ENCODE results near the gene GDNF.
A peak's percentile ranks its signal among the peaks of the same experiment; 100 is the strongest.

Gene GDNF

GRCh38 chr5:37860206-37860605, 20.4 kb upstream of the GDNF start:
- POLR2A ChIA-PET: no interaction called here
- CTCF ChIA-PET: interaction anchor here (1.0 to 1.7 kb wide), 4 partner anchors 13 to 332 kb away, joined by 3 to 8 read pairs (median 5); no protein-coding TSS in a partner anchor
- DNase-seq (ENCODE audit: extremely low spot score): no peak
- TF ChIP-seq CTCF (IDR thresholded peaks at IDR 0.05; ENCODE audit: control extremely low read depth, extremely low read depth, low read depth, missing control alignments): no peak

GRCh38 chr5:37859805-37860204, 20.0 kb upstream of the GDNF start:
- peak; percentile 64 for DNase-seq (ENCODE audit: extremely low spot score)
- ChIA-PET POLR2A (no interaction called here), CTCF (interaction anchor here (1.0 to 1.7 kb wide), 6 partner anchors 12 to 333 kb away, joined by 3 to 8 read pairs (median 4); no protein-coding TSS in a partner anchor)
- no peak for TF ChIP-seq CTCF (IDR thresholded peaks at IDR 0.05; ENCODE audit: control extremely low read depth, extremely low read depth, low read depth, missing control alignments)

- TF ChIP-seq CTCF (IDR thresholded peaks at IDR 0.05; ENCODE audit: control extremely low read depth, extremely low read depth, low read depth, missing control alignments): no peak
- CTCF ChIA-PET: interaction anchor here (1.1 to 1.4 kb wide), 3 partner anchors 9 to 22 kb away, joined by 3 read pairs; no protein-coding TSS in a partner anchor
- DNase-seq (ENCODE audit: extremely low spot score): no peak
- POLR2A ChIA-PET: no interaction called here
Measured at GRCh38 chr5:37858250-37858649, 18.4 kb upstream of the GDNF start.

GRCh38 chr5:37857696-37858095, 17.9 kb upstream of the GDNF start:
- ChIA-PET POLR2A (no interaction called here), CTCF (interaction anchor here (1.0 to 1.4 kb wide), 4 partner anchors 8 to 337 kb away, joined by 3 read pairs; no protein-coding TSS in a partner anchor)
- TF ChIP-seq CTCF (IDR thresholded peaks at IDR 0.05; ENCODE audit: control extremely low read depth, extremely low read depth, low read depth, missing control alignments): no peak
- no peak for DNase-seq (ENCODE audit: extremely low spot score)

- CTCF ChIA-PET: interaction anchor here (1.4 kb wide), 1 partner anchor 19 kb away, joined by 4 read pairs; no protein-coding TSS in a partner anchor
- no peak for DNase-seq (ENCODE audit: extremely low spot score)
- POLR2A ChIA-PET: no interaction called here
- TF ChIP-seq CTCF (IDR thresholded peaks at IDR 0.05; ENCODE audit: control extremely low read depth, extremely low read depth, low read depth, missing control alignments): no peak
Measured at GRCh38 chr5:37855438-37855837, 15.6 kb upstream of the GDNF start.

GRCh38 chr5:37851305-37851704, 11.5 kb upstream of the GDNF start:
- ChIA-PET POLR2A (no interaction called here), CTCF (no interaction called here)
- no peak for DNase-seq (ENCODE audit: extremely low spot score)
- TF ChIP-seq CTCF (IDR thresholded peaks at IDR 0.05; ENCODE audit: control extremely low read depth, extremely low read depth, low read depth, missing control alignments): no peak

Measured in GM10248 (cell line).